ENCODE results near the gene PCDHA10.

The PCDHA10 gene

DNA sequence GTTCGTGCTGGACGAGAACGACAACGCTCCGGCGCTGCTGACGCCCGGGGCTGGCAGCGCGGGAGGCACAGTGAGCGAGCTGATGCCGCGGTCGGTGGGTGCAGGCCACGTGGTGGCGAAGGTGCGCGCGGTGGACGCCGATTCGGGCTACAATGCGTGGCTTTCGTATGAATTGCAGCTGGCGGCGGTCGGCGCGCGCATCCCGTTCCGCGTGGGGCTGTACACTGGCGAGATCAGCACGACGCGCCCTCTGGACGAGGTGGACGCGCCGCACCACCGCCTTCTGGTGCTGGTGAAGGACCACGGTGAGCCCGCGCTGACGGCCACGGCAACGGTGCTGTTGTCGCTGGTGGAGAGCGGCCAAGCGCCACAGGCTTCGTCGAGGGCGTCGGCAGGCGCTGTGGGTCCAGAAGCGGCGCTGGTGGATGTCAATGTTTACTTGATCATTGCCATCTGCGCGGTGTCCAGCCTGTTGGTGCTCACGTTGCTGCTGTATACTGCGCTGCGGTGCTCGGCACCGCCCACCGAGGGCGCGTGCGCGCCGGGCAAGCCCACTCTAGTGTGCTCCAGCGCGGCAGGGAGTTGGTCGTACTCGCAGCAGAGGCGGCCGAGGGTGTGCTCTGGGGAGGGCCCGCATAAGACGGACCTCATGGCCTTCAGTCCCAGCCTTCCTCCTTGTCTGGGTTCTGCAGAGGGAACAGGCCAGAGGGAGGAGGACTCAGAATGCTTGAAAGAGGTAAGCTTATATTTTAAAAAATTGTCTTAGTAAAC, 28.4 kb downstream of the PCDHA10 start:
- DNase-seq (ENCODE audit: low read depth): no peak

DNA sequence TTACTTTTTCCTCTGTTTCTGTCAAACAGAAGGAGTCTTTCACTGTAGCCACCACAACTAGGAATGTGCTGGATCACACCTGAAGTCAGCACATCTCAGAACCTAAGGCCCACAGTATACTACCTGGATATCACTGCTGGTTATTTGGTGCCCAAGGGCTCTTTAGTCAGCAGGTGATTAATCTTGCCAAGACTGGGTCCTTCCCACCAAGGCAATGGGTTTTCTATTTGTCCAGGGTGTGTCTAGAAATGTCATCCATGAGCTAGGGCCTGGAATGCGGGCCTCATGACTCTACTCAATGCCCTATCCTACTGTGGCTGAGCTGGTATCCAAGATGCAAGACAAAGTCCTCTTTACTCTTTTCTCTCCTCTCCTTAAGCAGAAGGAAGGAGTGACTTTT, 60.6 kb downstream of the PCDHA10 start:
- DNase-seq (ENCODE audit: low read depth): no peak

All from GM04503 (cell line).